Motor neuron (in vitro differentiated cells): ENCODE data around the gene IGF1R. TPM values are rescaled to one million over a fixed set of nuclear protein-coding genes. Genes with fewer than 3 reads are reported as not detected.

Experiments
- ATAC-seq, 8 experiments: fragments of 200-7000 bp; cut with Tn5 transposase; replicated peaks in 6 of 8; 2 replicates each; pipeline ENCODE4 v1.8.0; 2021; ENCODE audit warnings: mild to moderate bottlenecking in 8 of 8, moderate library complexity in 8 of 8
- H3K27ac ChIP-seq, 2 donors: fragments of 250-450 bp; sonication (Bioruptor Pico); 2 replicates each; pipeline ENCODE4 v1.9.0; 2021; ENCODE audit warnings: antibody characterized with exemption in 2 of 2, mild to moderate bottlenecking in 2 of 2, moderate library complexity in 1 of 2
- H3K4me1 ChIP-seq, 2 donors: fragments of 250-450 bp; sonication (Bioruptor Pico); replicated peaks in 1 of 2; 2 replicates each; pipeline ENCODE4 v1.6.1; 2021; ENCODE audit warnings: antibody characterized with exemption in 2 of 2, mild to moderate bottlenecking in 2 of 2, moderate library complexity in 1 of 2
- H3K4me3 ChIP-seq, 5 donors: fragments of 250-450 bp; sonication (Bioruptor Pico); 2 replicates each; pipeline ENCODE4 v1.9.0; 2021; ENCODE audit warnings: antibody characterized with exemption in 5 of 5, mild to moderate bottlenecking in 5 of 5, moderate library complexity in 4 of 5
- WGBS, 10 experiments: fragments of 450-650 bp; shearing (Covaris generic); methylation state at CpG; one replicate each; pipeline ENCODE4 v1.0.0; 2022; 5-methylcytosine and 5-hydroxymethylcytosine counted together
- in situ Hi-C, 9 experiments: fragments of 400-800 bp; cut with MboI; loops; one replicate each; pipeline ENCODE4 v1.15.0; 2021; ENCODE audit warnings: low sequenced_read_pairs in 9 of 9, low pct_unique_long_range_greater_than_20kb in 2 of 9; ENCODE audit not compliant: unreplicated experiment in 9 of 9
- total RNA-seq, 8 experiments: library from RNA; unstranded; fragments of 300-600 nt; gene quantifications; 2 replicates each; pipeline versions ENCODE4 v1.2.3 to v1.2.4, GENCODE V29; 2022

IGF1R gene
- total RNA-seq, 8 experiments from 2014 or later, result 12.5 to 43.5 (median 26.1) TPM

- Histone ChIP-seq H3K4me1 (peaks cover 5 to 10% of the 10 kb centered on the region in 2 donors), H3K4me3 (peak overlapping the region; percentile 71 to 99 (median 84)), H3K27ac (no peak overlapping the region)
- ATAC-seq, result no peak
- in situ Hi-C loops, result loop anchor here in 2 of 9 experiments (10.0 to 25.0 kb wide), 2 partner anchors 214 to 411 kb away; no protein-coding TSS in a partner anchor
- 0 to 4% (median 0%) methylated on average over 1 to 23 of the region's 28 CpGs; no CpG with 5 or more reads in 1 of the 10 experiments for WGBS, 10 experiments
Observed at GRCh38 chr15:98651036-98651481, 2.7 kb downstream of the IGF1R start.

- no peak for ATAC-seq
- in situ Hi-C loops, result loop anchor here in 2 of 9 experiments (10.0 to 25.0 kb wide), 2 partner anchors 213 to 411 kb away; no protein-coding TSS in a partner anchor
- H3K4me1 ChIP-seq, result peaks cover 5 to 10% of the 10 kb centered on the region in 2 donors
- peak overlapping the region; percentile 71 to 99 (median 84) for H3K4me3 ChIP-seq
- H3K27ac ChIP-seq, result no peak overlapping the region
- WGBS, 10 experiments, result 4 to 30% (median 9%) methylated on average over 2 to 13 of the region's 14 CpGs; no CpG with 5 or more reads in 2 of the 10 experiments
Observed at GRCh38 chr15:98651581-98652220, 3.4 kb downstream of the IGF1R start.

DNA sequence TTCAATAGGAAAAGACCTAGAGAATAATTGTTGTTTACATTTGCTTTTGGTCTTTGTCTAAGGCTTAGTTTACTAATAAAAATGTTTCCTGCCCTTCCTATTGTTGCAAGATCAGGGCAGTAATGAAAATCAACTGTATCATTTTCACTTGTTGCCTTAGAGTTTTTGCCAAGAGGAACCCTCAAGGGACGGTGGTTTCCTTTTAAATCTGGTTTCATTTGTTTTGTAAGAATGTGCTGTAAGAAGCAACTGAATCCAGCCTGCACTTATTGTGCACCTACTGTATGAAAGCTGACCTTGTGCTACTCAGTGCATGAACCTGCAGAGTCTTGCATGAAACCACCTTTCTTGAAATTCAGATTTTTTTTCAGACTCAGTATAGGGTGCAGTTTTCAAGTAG lies 5.3 kb downstream of the IGF1R start:
- H3K27ac ChIP-seq, result no peak overlapping the region
- H3K4me3 ChIP-seq, result no peak overlapping the region
- H3K4me1 ChIP-seq, result peaks cover 9 to 10% of the 10 kb centered on the region in 2 donors
- in situ Hi-C loops, result loop anchor here in 2 of 9 experiments (10.0 to 25.0 kb wide), 2 partner anchors 211 to 409 kb away; no protein-coding TSS in a partner anchor
- 13 to 89% (median 54%) methylated on average over 1 of the region's 1 CpG; no CpG with 5 or more reads in 4 of the 10 experiments for WGBS, 10 experiments
- ATAC-seq, result no peak

DNA sequence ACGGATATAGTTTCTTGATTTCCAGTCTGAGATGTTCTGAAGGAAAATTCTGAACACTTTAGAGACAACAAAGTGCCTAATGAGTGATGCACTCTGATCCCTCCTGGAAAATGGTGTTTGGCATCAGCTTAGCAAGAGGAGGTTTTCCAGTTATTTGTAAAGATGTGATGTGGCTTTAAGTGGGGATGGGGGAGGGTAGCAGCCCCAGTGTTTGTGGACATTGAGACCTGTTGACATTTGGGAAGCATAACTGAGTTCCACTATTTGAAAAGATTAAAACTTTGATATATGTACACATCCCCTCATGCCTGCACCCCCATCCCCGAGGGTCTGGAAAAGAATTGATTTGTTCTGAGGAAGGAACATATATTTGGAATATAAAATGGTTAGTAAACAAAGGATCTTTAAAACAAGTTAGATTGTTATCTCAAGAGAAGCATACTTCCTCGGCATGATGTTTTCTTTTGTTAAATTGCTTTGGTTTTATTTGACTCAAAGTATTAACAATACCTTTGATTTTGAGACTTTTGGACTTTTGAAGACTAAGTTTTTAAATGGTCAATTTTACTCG lies 6.5 kb downstream of the IGF1R start:
- Histone ChIP-seq H3K27ac (no peak overlapping the region), H3K4me3 (no peak overlapping the region), H3K4me1 (peaks cover 10 to 11% of the 10 kb centered on the region in 2 donors)
- no peak for ATAC-seq
- WGBS, 10 experiments, result 60 to 100% (median 86%) methylated on average over 1 to 4 of the region's 4 CpGs
- in situ Hi-C loops, result loop anchor here in 2 of 9 experiments (10.0 to 25.0 kb wide), 2 partner anchors 210 to 407 kb away; no protein-coding TSS in a partner anchor

DNA sequence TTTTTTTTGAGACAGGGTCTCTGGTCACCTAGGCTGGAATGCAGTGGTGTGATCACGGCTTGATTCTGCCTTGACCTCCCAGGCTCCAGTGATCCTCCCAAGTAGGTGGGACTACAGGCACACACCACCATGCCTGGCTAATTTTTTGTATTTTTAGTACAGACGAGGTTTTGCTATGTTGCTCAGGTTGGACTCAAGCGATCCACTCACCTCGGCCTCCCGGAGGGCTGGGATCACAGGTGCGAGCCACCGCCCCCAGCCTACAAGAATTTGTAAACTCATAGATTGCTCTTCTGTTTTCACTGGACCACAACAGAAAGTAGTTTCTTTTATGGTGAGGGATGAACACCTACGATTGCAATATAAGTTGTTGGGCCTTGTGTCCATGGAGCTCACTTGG lies 7.4 kb downstream of the IGF1R start:
- in situ Hi-C loops, result loop anchor here in 2 of 9 experiments (10.0 to 25.0 kb wide), 2 partner anchors 209 to 407 kb away; no protein-coding TSS in a partner anchor
- WGBS, 10 experiments, result 85 to 100% (median 95%) methylated on average over 1 to 7 of the region's 8 CpGs; no CpG with 5 or more reads in 3 of the 10 experiments
- peaks cover 10 to 15% of the 10 kb centered on the region in 2 donors for H3K4me1 ChIP-seq
- no peak for ATAC-seq
- no peak overlapping the region for H3K27ac ChIP-seq
- no peak overlapping the region for H3K4me3 ChIP-seq

DNA sequence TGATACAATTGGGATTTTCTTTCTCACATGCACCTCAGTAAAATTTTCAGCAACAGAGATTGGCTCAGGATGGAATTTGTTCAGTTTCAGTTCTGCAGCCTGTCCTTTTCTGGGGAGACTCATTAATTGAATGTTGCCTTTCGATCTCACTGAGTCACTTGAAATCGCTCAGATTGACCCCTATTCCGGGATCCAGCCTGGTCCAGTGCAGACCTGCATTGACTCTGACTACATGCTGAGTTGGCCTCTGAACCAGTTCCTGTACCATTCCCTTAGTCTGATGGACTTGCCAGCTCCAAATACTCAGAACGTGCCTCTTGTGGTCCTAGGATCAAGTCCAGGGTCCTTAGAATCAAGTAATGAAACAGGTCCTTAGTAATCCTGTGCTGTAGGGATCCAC lies 9.4 kb downstream of the IGF1R start:
- Histone ChIP-seq H3K4me3 (no peak overlapping the region), H3K27ac (no peak overlapping the region), H3K4me1 (peaks cover 9 to 22% of the 10 kb centered on the region in 2 donors)
- WGBS, 10 experiments, result 0 to 100% (median 90%) methylated on average over 1 to 4 of the region's 4 CpGs; no CpG with 5 or more reads in 2 of the 10 experiments
- peak in 5 of 8 experiments; percentile 26 to 49 (median 31) for ATAC-seq
- in situ Hi-C loops, result loop anchor here in 2 of 9 experiments (10.0 to 25.0 kb wide), 2 partner anchors 207 to 405 kb away; no protein-coding TSS in a partner anchor

DNA sequence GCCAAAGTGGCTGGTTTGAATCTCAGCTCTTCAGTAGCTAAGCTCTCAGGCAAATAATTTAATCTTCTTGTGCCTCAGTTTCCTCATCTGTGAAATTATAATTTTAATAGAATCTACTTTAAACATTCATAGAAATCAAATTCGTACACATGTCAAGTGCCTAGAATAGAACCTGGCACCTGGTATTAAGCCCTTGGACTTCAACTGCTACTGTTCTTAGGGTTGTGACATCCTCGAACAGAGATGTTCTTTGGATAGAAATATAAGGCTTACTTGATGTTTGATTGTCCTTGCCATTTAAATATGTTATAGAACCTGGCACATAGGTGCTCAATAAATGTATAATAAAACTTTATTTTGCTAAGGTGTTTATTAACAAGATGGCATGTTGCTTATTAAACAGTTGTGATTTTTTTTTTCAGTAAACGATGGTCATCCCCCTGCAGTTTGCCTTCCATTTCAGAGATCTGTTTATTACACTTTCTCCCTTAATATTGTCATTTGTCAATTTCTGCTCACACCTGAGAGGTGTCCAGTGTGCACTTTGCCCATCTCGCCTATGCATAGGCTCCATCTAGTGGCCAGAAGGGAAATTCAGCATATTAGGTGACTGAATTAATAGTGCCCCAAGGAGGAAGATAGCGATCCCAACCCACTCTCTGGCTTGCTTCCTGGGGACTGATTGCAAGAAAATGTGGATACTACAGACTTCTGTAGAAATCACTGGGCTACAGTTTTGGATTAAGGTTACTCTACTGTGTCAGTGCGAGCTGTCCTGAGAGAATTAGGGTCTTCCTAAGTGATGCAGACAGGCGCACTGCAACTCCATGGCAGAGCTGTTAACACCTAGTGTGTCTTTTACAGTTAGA lies 10.7 kb downstream of the IGF1R start:
- Histone ChIP-seq H3K4me1 (peaks cover 5 to 17% of the 10 kb centered on the region in 2 donors), H3K27ac (no peak overlapping the region), H3K4me3 (no peak overlapping the region)
- WGBS, 10 experiments, result 0 to 81% (median 32%) methylated on average over 1 to 5 of the region's 7 CpGs
- in situ Hi-C loops, result loop anchor here in 2 of 9 experiments (10.0 to 25.0 kb wide), 2 partner anchors 206 to 403 kb away; no protein-coding TSS in a partner anchor
- ATAC-seq, result peak; percentile 70 to 90 (median 79)

DNA sequence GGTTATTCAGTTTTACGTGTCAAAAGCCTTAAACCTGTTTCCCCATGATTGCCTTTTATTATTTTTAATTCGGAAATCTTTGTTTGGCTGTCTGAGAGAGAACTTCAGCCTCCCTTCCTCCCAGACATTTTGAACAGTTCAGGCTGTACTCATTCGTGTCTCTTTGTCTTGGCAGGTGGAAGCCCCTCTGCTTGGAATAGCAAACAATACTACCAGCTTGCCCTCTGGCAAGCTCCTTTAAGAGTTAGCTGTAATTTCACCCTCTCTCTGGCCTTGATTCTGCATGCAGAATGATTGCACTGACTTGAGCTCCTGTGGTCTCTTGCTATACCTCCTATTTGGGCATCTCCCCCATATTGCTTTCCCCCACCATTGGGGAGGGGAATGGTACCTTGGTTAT lies 11.7 kb downstream of the IGF1R start:
- H3K27ac ChIP-seq, result no peak overlapping the region
- peaks cover 5 to 17% of the 10 kb centered on the region in 2 donors for H3K4me1 ChIP-seq
- in situ Hi-C loops, result loop anchor here in 1 of 9 experiments (25.0 kb wide), 1 partner anchor 402 kb away; no protein-coding TSS in a partner anchor
- H3K4me3 ChIP-seq, result no peak overlapping the region
- ATAC-seq, result no peak
- 34 to 89% (median 79%) methylated on average over 2 to 3 of the region's 3 CpGs for WGBS, 10 experiments

- no peak overlapping the region for H3K4me3 ChIP-seq
- no peak overlapping the region for H3K27ac ChIP-seq
- in situ Hi-C loops, result loop anchor here in 1 of 9 experiments (25.0 kb wide), 1 partner anchor 399 kb away; no protein-coding TSS in a partner anchor
- H3K4me1 ChIP-seq, result peaks cover 9 to 14% of the 10 kb centered on the region in 2 donors
- ATAC-seq, result no peak
- WGBS, 10 experiments, result 87 to 100% (median 100%) methylated on average over 1 to 4 of the region's 6 CpGs; no CpG with 5 or more reads in 6 of the 10 experiments
Observed at GRCh38 chr15:98663045-98663444, 14.7 kb downstream of the IGF1R start.

DNA sequence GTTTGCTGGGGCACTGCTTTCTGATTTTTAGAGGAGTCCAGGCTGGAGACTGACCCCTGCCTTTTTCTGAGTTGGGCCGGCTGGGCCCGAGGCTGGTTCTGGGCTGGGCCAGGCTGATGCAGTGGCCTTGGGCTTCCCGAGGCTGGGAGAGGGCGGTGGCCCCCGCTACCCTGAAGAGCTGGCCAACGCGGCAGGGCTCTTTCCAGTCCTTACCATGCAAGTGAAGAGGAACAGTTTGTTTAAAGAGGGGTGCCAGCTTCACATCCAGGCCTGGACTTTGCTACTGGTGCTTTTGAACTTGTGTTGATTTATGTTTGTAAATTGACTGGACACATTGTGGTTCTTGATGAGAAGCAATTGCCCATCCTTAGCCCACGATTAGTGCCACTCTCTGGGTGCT lies 15.3 kb downstream of the IGF1R start:
- peaks cover 14% of the 10 kb centered on the region in 2 donors for H3K4me1 ChIP-seq
- no peak overlapping the region for H3K27ac ChIP-seq
- in situ Hi-C loops, result loop anchor here in 1 of 9 experiments (25.0 kb wide), 1 partner anchor 399 kb away; no protein-coding TSS in a partner anchor
- WGBS, 10 experiments, result 80 to 100% (median 94%) methylated on average over 1 to 7 of the region's 8 CpGs; no CpG with 5 or more reads in 5 of the 10 experiments
- no peak overlapping the region for H3K4me3 ChIP-seq
- ATAC-seq, result no peak

GRCh38 chr15:98666441-98666840 lies 18.1 kb downstream of the IGF1R start:
- peaks cover 24 to 28% of the 10 kb centered on the region in 2 donors for H3K4me1 ChIP-seq
- in situ Hi-C loops, result loop anchor here in 1 of 9 experiments (25.0 kb wide), 1 partner anchor 396 kb away; no protein-coding TSS in a partner anchor

GRCh38 chr15:98666841-98667240 lies 18.5 kb downstream of the IGF1R start:
- Histone ChIP-seq H3K4me1 (peaks cover 25 to 26% of the 10 kb centered on the region in 2 donors), H3K27ac (no peak overlapping the region), H3K4me3 (no peak overlapping the region)
- 68 to 97% (median 86%) methylated on average over 1 to 7 of the region's 7 CpGs for WGBS, 10 experiments
- ATAC-seq, result peak in 2 of 8 experiments; percentile 25 to 40
- in situ Hi-C loops, result loop anchor here in 1 of 9 experiments (25.0 kb wide), 1 partner anchor 395 kb away; no protein-coding TSS in a partner anchor

More at GRCh38 chr15:98666441-98666840, 18.1 kb downstream of the IGF1R start:
- WGBS, 10 experiments, result 80 to 100% (median 92%) methylated on average over 1 to 5 of the region's 6 CpGs; no CpG with 5 or more reads in 2 of the 10 experiments
- Histone ChIP-seq H3K4me3 (no peak overlapping the region), H3K27ac (no peak overlapping the region)
- no peak for ATAC-seq
